Measurements from ENCODE around the gene CEP170.
"Not testable (repeated sequence)": the region's sequence is repeated elsewhere in the genome, so short reads cannot be mapped to it uniquely, and the experiment has no call there.

CEP170 gene

DNA sequence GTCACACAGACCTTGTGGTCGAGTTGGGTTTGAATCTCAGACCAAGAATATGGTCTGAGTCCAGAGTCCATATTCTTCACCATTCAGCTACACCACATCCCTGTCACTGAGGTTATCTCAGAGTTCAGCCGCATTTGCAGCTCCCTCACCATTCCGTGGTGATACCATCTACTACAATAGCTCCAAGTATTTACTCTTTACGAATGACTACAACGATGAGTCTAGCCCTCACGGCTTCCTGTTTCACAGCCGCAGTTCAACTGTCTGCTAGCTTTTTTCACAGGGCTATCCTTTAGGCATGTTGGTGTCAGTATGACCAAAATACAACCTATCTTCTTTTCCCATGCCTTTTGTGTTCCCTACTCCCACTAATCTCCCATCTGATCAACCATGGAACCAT is 104.2 kb downstream of the CEP170 start:
- not testable (repeated sequence) for DNase-seq

- DNase-seq, result not testable (repeated sequence)
Observed at GRCh38 chr1:243149120-243149519, 106.0 kb downstream of the CEP170 start.

- DNase-seq, result not testable (repeated sequence)
Observed at GRCh38 chr1:243147351-243147750, 107.7 kb downstream of the CEP170 start.

DNA sequence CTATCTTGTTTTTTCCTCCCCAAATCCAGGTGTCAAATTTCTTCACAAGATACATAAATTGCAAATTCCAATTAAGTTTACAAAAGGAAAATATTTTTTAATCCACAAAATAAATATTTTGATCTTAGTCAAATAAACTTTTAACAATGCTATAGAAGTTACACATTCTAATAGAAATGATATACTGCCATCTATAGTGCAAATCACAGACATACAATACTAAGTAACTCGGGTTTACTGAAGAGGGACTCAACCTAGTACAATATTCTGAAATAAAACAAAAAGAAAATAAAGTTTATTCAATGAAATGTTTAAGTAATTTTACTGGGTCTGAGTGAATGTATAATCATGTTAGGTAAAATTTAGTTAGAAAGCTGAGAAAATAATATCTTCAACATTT is 114.6 kb downstream of the CEP170 start:
- DNase-seq, result not testable (repeated sequence)

GRCh38 chr1:243122876-243123409 is 132.1 kb downstream of the CEP170 start:
- not testable (repeated sequence) for DNase-seq

DNA sequence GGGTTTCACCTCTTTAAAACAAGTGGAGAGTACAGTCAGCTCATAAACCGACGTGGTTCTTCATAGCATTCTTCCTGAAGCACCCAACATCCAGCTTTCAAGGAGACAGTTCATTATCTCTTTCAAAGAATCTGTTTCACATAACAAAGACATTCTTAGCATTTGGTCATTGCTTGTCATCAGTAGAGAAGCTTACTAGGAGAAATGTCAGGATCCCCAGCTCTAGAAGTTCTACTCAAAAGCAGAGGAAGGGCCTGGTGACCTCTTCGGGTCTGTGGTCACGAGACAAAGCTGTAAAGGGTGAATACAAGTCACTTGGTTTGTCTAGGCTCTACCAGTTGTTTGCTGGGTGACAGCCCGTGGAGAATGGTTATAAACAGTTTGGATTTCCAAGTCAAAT is 133.1 kb downstream of the CEP170 start:
- DNase-seq, result not testable (repeated sequence)

GRCh38 chr1:243118601-243119322 is 136.3 kb downstream of the CEP170 start:
- not testable (repeated sequence) for DNase-seq

DNA sequence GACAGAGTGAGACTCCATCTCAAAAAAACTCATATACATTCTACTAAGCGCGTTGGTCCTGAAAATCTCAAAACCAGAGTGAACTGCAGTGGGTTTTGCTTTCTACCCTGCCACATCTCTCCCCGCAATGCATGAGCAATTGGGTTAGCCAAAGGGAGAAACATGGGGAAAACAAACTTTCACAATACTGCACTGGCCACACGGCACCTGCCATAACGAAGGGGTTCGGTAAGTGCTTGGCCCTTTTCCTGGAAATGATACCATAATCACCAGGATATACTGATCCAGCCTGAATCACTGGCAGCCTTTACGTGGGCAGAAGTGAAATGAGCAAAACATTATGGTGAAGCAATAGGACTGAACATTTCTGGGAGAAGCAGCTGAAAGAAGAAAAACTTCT is 138.9 kb downstream of the CEP170 start:
- not testable (repeated sequence) for DNase-seq

DNA sequence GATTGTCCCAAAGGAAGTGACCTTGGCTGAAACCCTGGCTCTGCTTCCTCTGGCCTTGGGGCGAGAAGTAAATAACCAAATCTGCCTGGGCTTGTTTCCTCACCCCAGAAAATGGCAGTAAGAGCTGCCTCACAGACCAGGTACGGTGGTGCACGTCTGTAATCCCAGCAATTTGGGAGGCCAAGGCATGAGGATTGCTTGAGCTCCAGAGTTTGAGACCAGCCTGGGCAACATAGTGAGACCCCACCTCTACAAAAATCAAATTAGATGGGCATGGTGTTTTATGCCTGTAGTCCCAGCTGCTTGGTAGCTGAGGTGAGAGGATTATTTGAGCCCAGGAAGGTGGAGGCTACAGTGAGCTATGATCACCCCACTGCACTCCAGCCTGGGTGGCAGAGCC is 140.3 kb downstream of the CEP170 start:
- DNase-seq, result not testable (repeated sequence)

GRCh38 chr1:243114059-243114713 is 140.9 kb downstream of the CEP170 start:
- DNase-seq, result not testable (repeated sequence)

DNA sequence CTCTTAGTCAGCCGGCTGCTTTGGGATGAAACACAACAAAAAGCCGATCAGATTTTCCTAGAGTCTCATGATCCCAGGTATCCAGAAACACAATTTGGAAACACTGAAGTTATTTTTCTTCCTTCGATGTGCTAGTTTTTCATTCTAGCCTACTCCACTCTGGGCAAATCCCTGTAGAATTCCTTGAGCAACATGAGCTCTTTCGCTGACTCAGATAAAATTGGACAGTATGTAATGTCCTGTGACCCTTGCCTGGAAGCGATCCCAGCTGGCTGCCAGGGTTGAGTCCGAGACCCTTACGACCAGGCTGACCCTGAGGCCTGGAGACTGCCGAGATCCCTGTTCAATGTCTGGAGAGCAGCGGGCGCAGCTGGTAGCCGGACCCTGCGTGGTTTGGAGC is 147.9 kb downstream of the CEP170 start:
- DNase-seq, result not testable (repeated sequence)

GRCh38 chr1:243105652-243106332 is 149.3 kb downstream of the CEP170 start:
- DNase-seq, result not testable (repeated sequence)

GRCh38 chr1:243105104-243105503 is 150.0 kb downstream of the CEP170 start:
- not testable (repeated sequence) for DNase-seq

GRCh38 chr1:243104452-243104851 is 150.6 kb downstream of the CEP170 start:
- not testable (repeated sequence) for DNase-seq

DNA sequence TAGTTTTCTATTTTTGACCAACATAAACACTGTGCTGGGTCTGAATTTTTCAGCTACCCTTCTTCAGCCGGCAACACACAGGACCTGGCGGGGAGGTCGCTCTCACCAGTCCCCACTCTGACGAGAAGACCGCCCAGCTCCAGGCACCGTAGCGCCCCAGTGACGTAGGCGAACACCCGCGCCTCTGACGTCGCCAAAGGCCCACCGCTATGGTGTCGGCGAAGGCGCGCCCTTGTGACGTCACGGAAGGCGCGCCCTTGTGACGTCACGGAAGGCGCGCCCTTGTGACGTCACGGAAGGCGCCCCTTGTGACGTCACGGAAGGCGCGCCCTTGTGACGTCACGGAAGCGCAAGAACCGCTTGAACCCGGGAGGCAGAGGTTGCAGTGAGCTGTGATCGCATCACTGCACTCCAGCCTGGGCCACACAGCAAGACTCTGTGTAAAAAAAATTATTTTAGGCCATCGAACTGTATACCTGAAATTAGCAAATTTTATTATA is 153.5 kb downstream of the CEP170 start:
- peak; percentile 84 for DNase-seq

DNA sequence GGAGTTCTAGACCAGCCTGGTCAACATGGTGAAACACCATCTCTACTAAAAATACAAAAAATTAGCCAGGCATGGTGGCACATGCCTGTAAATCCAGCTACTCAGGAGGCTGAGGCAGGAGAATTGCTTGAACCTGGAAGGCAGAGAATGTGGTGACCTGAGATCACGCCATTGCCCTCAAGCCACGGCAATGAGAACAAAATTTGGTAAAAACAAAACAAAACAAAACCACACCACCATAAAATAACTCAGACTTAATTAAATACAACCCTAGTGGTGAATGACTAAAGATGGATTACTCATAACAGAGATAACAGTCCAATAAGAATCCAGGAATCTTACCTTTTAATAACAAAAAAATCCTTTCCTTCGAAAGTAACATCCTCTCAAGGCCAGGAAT is 167.7 kb downstream of the CEP170 start:
- DNase-seq, result not testable (repeated sequence)

Measured in CD4-positive, alpha-beta T cell treated with Interleukin-1 beta for 1 hour (primary cell).